GM23338 (cell line): ENCODE measurements around the gene LRRC40. TPM values are rescaled to one million over a fixed set of nuclear protein-coding genes. Genes with fewer than 3 reads are reported as not detected.

Experiments
- ATAC-seq: fragments of 200-7000 bp; cut with Tn5 transposase; 3 replicates; pipeline ENCODE4 v1.9.1; 2020
- DNase-seq: peaks from one replicate; pipeline ENCODE4 v3.0.0-alpha.2; 2015; ENCODE audit warnings: low spot score
- H2AFZ ChIP-seq: fragments of 200-600 bp; sonication (generic); 2 replicates; pipeline ENCODE4 v1.8.0; 2016; ENCODE audit warnings: antibody characterized with exemption, mild to moderate bottlenecking, moderate library complexity
- H3F3A ChIP-seq: fragments of 200-600 bp; sonication (generic); replicated peaks from 2 replicates; pipeline ENCODE4 v1.8.0; 2017; ENCODE audit warnings: antibody characterized with exemption, mixed run types, low read depth
- H3K27ac ChIP-seq: fragments of 200-600 bp; sonication (generic); 2 replicates; pipeline ENCODE4 v1.6.1; 2016; ENCODE audit warnings: low read depth
- H3K27me3 ChIP-seq: fragments of 200-600 bp; sonication (generic); 2 replicates; pipeline ENCODE4 v1.8.0; 2016; ENCODE audit warnings: mild to moderate bottlenecking, mixed run types, moderate library complexity; ENCODE audit not compliant: insufficient read depth
- H3K36me3 ChIP-seq: fragments of 200-600 bp; sonication (generic); 2 replicates; pipeline ENCODE4 v1.8.0; 2016; ENCODE audit warnings: mild to moderate bottlenecking; ENCODE audit not compliant: insufficient read depth
- H3K4me1 ChIP-seq: fragments of 200-600 bp; sonication (generic); 2 replicates; pipeline ENCODE4 v1.8.0; 2016; ENCODE audit warnings: mild to moderate bottlenecking, moderate library complexity; ENCODE audit not compliant: insufficient read depth
- H3K4me2 ChIP-seq: fragments of 200-600 bp; sonication (generic); 2 replicates; pipeline ENCODE4 v1.7.1; 2017; ENCODE audit warnings: mixed run types
- H3K4me3 ChIP-seq: fragments of 200-600 bp; sonication (generic); 2 replicates; pipeline ENCODE4 v1.6.1; 2016; ENCODE audit warnings: mixed run types
- H3K79me2 ChIP-seq: fragments of 200-600 bp; sonication (generic); replicated peaks from 2 replicates; pipeline ENCODE4 v1.8.0; 2017; ENCODE audit warnings: mild to moderate bottlenecking; ENCODE audit not compliant: insufficient read depth
- H3K9me2 ChIP-seq: fragments of 200-600 bp; sonication (generic); 2 replicates; pipeline ENCODE4 v1.8.0; 2017; ENCODE audit not compliant: insufficient read depth
- H4K20me1 ChIP-seq: fragments of 200-600 bp; sonication (generic); replicated peaks from 2 replicates; pipeline ENCODE4 v1.8.0; 2017; ENCODE audit warnings: mild to moderate bottlenecking; ENCODE audit not compliant: insufficient read depth
- H3K27ac Mint-ChIP-seq: 2 replicates; pipeline ENCODE4 v1.8.0; 2020; ENCODE audit warnings: inconsistent platforms, mild to moderate bottlenecking, moderate library complexity, mixed read lengths
- H3K27me3 Mint-ChIP-seq: 3 replicates; pipeline ENCODE4 v1.8.0; 2022; ENCODE audit warnings: low read depth, mild to moderate bottlenecking, moderate library complexity, mixed read lengths, inconsistent platforms; ENCODE audit not compliant: insufficient read depth, poor library complexity
- H3K36me3 Mint-ChIP-seq: 3 replicates; pipeline ENCODE4 v1.8.0; 2021; ENCODE audit warnings: low read depth, mild to moderate bottlenecking, inconsistent platforms, moderate library complexity, mixed read lengths
- H3K4me1 Mint-ChIP-seq: 3 replicates; pipeline ENCODE4 v1.8.0; 2020; ENCODE audit warnings: mild to moderate bottlenecking, inconsistent platforms, mixed read lengths
- H3K4me3 Mint-ChIP-seq: 3 replicates; pipeline ENCODE4 v1.8.0; 2021; ENCODE audit warnings: moderate library complexity, mild to moderate bottlenecking, inconsistent platforms, mixed read lengths
- H3K9me3 Mint-ChIP-seq: 3 replicates; pipeline ENCODE4 v1.8.0; 2020; ENCODE audit warnings: moderate library complexity, mild to moderate bottlenecking, inconsistent platforms, mixed read lengths
- CREB1 ChIP-seq: fragments of 250-450 bp; sonication (Bioruptor Pico); IDR thresholded peaks from 2 replicates; pipeline ENCODE4 v1.5.0; 2020; ENCODE audit warnings: low read depth, mild to moderate bottlenecking, moderate library complexity
- ETS1 ChIP-seq: IDR thresholded peaks from 2 replicates; pipeline ENCODE4 v1.6.1; 2016; ENCODE audit warnings: antibody characterized with exemption
- EZH2 ChIP-seq: fragments of 200-600 bp; sonication (generic); IDR thresholded peaks from one replicate; pipeline ENCODE4 v1.8.0; 2017; ENCODE audit warnings: antibody characterized with exemption, mild to moderate bottlenecking, low read depth; ENCODE audit not compliant: unreplicated experiment
- EZH2phosphoT487 ChIP-seq: fragments of 200-600 bp; sonication (generic); IDR thresholded peaks from one replicate; pipeline ENCODE4 v1.8.1; 2018; ENCODE audit warnings: antibody characterized with exemption; ENCODE audit not compliant: unreplicated experiment
- POLR2AphosphoS5 ChIP-seq: IDR thresholded peaks from 2 replicates; pipeline ENCODE4 v1.6.1; 2016; ENCODE audit warnings: antibody characterized with exemption, low read depth
- REST ChIP-seq: IDR thresholded peaks from one replicate; pipeline ENCODE4 v1.6.1; 2018; ENCODE audit warnings: antibody characterized with exemption; ENCODE audit not compliant: unreplicated experiment
- STAT1 ChIP-seq: IDR thresholded peaks from one replicate; pipeline ENCODE4 v1.6.1; 2016; ENCODE audit warnings: antibody characterized with exemption; ENCODE audit not compliant: unreplicated experiment
- ZNF114 ChIP-seq: fragments of 250-450 bp; sonication (Bioruptor Pico); IDR thresholded peaks from 2 replicates; pipeline ENCODE4 v1.5.0; 2020; ENCODE audit warnings: mild to moderate bottlenecking, moderate library complexity
- ZNF331 ChIP-seq: fragments of 250-450 bp; sonication (Bioruptor Pico); IDR thresholded peaks from 2 replicates; pipeline ENCODE4 v1.5.0; 2020; ENCODE audit warnings: low read depth, mild to moderate bottlenecking, moderate library complexity
- ZNF462 ChIP-seq: fragments of 250-450 bp; sonication (Bioruptor Pico); IDR thresholded peaks from 2 replicates; pipeline ENCODE4 v1.5.0; 2020; ENCODE audit warnings: mild to moderate bottlenecking, moderate library complexity
- polyA plus RNA-seq: library from polyadenylated mRNA; unstranded; fragments of >200 nt; fragmentation: Nextera tagmentation; extraction: Ambion mirVana; gene quantifications from 2 replicates; pipeline ENCODE4 v1.2.1, GENCODE V29; 2016
- total RNA-seq: library from RNA; depleted of rRNA; stranded (reverse); fragments of >200 nt; shearing (Covaris generic); gene quantifications from 2 replicates; pipeline ENCODE4 v1.2.3, GENCODE V29; 2014

The LRRC40 gene
- total and polyA plus RNA-seq, 2 experiments from 2014 or later = 33.9 to 50.5 TPM

GRCh38 chr1:70168283-70168682, 37.1 kb downstream of the LRRC40 start:
- H3F3A ChIP-seq = no peaks in the 10 kb centered on the region
- no peaks in the 10 kb centered on the region for H3K27me3 ChIP-seq
- Mint-ChIP-seq H3K9me3 (no peaks in the 10 kb centered on the region), H3K27ac (no peak overlapping the region), H3K27me3 (peaks cover 2% of the 10 kb centered on the region), H3K4me1 (peaks cover 4% of the 10 kb centered on the region; the same call in 2 of the 3 replicates), H3K4me3 (no peak overlapping the region), H3K36me3 (peaks cover 3% of the 10 kb centered on the region; the same call in 1 of the 3 replicates)
- no peaks in the 10 kb centered on the region for H3K79me2 ChIP-seq
- H3K4me1 ChIP-seq = no peaks in the 10 kb centered on the region
- no peak overlapping the region for H3K27ac ChIP-seq
- no peaks in the 10 kb centered on the region for H3K9me2 ChIP-seq
- ATAC-seq (no peak), DNase-seq (no peak)
- H3K36me3 ChIP-seq = no peaks in the 10 kb centered on the region
- H2AFZ ChIP-seq = no peak overlapping the region
- no peak overlapping the region for H3K4me3 ChIP-seq
- no peak for TF ChIP-seq STAT1
- TF ChIP-seq EZH2 = no peak
- no peak for TF ChIP-seq ZNF114 (CRISPR knock-in tag)
- no peak for TF ChIP-seq POLR2AphosphoS5
- no peak for TF ChIP-seq EZH2phosphoT487
- TF ChIP-seq ZNF462 (CRISPR knock-in tag) = no peak
- TF ChIP-seq REST = no peak
- no peak for TF ChIP-seq CREB1 (CRISPR knock-in tag)
- no peak for TF ChIP-seq ZNF331 (CRISPR knock-in tag)
- no peak for TF ChIP-seq ETS1
- H3K4me2 ChIP-seq = no peak overlapping the region
- no peaks in the 10 kb centered on the region; the same call in 1 of the 2 replicates for H4K20me1 ChIP-seq
